CD4-positive, alpha-beta T cell treated with Interleukin-6 at 100 ng/mL for 8 hours (primary cell): ENCODE data around the gene ITCH.
"Not testable (repeated sequence)": the region's sequence is repeated elsewhere in the genome, so short reads cannot be mapped to it uniquely, and the experiment has no call there.

Experiments
- DNase-seq: peaks from one replicate; pipeline ENCODE4 v3.0.0-alpha.2; 2020; ENCODE audit warnings: mixed read lengths, low spot score

Gene ITCH

GRCh38 chr20:34414525-34414924, 51.5 kb downstream of the ITCH start:
- DNase-seq = not testable (repeated sequence)

GRCh38 chr20:34415079-34415478, 52.0 kb downstream of the ITCH start:
- no peak for DNase-seq

GRCh38 chr20:34420146-34420545, 57.1 kb downstream of the ITCH start:
- DNase-seq = no peak

DNA sequence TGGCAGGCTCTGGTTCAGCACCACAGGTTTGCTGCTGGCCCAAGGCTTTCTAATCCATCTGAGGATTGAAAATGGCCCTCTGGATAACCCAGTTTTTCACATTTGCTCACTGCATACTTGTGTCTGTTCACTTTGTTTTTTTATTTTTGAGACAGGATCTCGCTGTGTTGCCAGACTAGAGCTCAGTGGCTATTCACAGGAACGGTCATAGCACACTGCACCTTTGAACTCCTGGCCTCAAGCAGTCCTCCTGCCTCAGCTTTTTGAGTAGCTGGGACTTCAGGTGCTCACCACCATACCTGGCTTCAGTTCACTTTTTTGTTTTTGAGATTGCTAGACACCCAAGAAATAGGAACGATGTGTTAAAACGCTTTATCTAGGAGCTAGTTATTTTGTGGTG, 57.9 kb downstream of the ITCH start:
- DNase-seq = no peak

- DNase-seq = no peak
Observed at GRCh38 chr20:34421766-34422466, 58.8 kb downstream of the ITCH start.

GRCh38 chr20:34425032-34425690, 62.1 kb downstream of the ITCH start:
- not testable (repeated sequence) for DNase-seq

GRCh38 chr20:34426026-34426425, 63.0 kb downstream of the ITCH start:
- DNase-seq = no peak

DNA sequence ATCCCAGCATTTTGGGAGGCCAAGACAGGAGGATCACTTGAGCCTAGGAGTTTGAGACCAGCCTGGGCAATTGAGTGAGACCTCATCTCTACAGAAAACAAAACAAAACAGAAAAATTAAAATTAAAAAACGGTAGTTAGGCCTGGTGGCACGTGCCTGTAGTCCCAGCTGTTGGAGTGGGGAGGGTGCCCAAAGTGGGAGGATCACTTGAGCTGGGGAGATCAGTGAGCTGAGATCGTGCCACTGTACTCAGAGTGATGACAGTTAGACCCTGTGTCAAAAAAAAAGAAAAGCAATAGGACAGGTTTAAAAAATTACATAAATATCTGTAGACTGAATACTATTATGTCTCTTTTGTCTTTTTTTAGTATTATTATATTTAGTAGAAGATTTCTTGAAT, 64.3 kb downstream of the ITCH start:
- DNase-seq = no peak

DNA sequence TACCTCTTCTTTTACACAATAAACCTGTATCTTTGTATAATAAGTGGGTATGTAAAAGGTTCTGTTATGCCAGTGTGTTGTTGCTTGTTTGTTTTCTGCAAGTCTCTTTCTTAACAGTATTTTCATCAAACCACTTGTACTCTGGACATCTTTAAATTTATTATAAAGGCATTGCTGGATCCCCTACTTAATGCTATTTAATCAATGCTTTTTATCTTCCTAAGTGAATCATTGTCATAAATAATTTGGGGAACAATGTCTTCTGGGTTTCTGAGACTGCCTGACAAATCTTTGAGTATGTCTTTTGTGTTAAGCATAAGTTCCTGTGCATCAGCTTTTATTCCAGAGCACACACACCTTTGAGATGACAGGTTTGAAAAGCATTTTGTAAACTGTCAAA, 64.7 kb downstream of the ITCH start:
- DNase-seq = no peak

DNA sequence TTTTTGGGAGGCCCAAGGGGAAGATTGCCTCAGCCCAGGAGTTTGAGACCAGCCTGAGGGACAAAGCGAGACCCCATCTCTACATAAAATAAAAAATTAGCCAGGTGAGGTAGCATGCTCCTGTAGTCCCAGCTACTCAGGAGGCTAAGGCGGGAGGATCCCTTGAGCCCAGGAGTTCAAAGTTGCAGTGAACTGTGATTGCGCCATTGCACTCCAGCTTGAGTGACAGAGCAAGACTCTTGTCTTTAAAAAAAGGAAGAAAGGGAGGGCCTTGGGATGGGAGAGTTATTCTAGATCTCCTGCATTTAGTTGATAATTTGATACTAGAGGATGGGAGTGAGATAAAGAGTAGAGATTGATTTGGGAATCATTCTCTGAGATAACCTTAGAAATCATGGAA, 68.1 kb downstream of the ITCH start:
- no peak for DNase-seq

DNA sequence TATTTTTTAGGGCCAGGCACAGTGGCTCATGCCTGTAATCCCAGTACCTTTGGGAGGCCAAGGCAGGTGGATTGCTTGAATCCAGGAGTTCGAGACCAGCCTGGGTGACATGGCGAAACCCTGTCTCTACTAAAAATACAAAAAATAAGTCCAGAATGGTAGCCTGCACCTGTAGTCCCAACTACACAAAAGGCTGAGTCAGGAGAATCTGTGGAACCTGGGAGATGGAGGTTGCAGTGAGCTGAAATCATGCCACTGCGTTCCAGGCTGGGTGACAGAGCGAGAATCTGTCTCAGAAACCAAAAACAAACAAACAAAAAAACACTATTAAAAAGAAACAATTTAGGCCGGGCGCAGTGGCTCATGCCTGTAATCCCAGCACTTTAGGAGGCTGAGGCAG, 69.6 kb downstream of the ITCH start:
- not testable (repeated sequence) for DNase-seq

DNA sequence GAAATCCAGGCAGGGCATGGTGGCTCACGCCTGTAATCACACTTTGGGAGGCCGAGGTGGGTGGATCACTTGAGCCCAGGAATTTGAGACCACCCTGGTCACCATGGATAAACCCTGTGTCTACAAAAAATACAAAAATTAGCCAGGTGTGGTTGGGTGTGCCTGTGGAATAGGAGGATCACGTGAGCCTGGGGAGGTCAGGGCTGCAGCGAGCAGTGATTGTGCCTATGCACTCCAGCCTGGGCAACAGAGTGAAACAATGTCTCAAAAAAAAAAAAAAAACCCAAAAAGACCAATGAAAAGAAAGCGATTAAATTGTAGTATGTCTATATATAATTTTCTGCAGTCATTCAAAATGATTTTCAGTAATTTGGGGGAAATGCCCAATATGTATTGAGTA, 70.3 kb downstream of the ITCH start:
- DNase-seq = no peak

- no peak for DNase-seq
Observed at GRCh38 chr20:34435589-34435988, 72.5 kb downstream of the ITCH start.

- DNase-seq = no peak
Observed at GRCh38 chr20:34437330-34437986, 74.4 kb downstream of the ITCH start.

DNA sequence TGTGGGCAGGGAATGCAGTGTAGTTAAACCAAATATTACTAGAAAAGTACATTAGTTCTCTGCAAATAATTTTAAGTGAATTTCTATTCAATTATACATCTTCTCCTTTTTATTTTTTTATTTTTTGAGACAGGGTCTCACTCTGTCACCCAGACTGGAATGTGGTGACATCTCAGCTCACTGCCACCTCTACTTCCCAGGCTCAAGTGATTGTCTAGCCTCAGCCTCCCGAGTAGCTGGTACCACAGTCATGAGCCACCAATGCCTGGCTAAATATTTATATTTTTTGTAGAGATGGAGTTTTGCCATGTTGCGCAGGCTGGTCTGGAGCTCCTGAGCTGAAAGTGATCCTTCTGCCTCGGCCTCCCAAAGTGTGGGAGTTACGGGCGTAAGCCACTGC, 76.1 kb downstream of the ITCH start:
- DNase-seq = no peak

DNA sequence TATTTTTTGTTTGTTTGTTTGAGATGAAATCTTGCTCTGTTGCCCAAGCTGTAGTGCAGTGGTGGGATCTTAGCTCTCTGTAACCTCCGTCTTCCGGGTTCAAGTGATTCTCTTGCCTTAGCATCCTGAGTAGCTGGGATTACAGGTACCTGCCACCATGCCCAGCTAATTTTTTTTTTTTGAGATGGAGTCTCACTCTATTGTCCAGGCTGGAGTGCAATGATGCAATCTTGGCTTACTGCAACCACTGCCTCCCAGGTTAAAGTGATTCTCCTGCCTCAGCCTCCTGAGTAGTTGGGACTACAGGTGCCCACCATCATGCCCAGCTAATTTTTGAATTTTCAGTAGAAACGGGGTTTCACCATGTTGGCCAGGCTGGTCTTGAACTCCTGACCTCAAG, 78.3 kb downstream of the ITCH start:
- not testable (repeated sequence) for DNase-seq

DNA sequence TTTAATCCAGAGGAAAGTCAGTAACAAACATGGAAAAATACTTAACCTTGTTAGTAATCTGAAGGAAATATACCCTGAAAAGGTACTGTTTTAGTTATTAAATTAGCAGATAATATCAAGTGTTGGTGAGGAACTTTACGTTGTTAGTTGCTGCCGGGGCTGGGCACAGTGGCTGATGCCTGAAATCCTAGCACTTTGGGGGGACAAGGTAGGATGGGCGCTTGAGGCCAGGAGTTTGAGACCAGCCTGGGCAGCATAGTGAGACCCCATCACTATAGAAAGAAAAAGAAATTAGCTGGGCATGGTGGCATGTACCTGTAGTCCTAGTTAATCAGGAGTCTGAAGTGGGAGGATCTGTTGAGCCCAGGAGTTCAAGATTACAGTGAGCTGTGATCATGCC, 80.5 kb downstream of the ITCH start:
- no peak for DNase-seq

DNA sequence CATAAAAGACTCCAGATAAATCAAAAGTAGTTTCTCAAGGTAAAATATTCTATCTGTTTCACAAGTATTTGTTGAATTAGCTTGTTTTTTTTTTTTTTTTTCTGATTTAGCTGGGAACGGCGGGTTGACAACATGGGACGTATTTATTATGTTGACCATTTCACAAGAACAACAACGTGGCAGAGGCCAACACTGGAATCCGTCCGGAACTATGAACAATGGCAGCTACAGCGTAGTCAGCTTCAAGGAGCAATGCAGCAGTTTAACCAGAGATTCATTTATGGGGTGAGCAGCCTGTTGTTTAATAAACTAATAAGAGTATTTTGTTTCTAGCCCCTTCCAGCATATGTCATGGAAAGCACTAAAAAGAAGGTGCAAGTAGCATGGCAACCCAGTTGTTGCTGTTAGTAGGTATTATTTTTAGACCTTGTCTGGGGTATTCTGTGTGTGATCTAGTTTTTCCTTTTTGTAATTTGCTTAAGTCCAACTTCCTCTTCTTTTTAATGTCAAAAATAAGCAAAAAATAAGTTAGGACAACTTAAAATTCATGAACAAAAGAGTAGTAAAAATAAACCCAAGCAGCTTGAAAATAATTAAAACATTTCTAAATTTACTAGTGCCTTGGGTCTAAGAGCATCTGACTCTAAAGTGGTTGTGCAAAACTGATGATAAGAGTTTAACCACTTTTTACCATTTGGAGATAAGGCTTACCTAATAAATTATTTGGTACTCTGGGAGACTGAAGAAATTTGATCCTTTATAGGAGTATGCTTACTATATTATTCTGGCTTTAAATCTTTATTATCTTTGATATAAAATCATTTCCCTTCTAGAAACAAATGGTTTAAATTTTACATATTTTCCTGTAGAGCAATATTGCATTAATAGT, 82.3 kb downstream of the ITCH start:
- DNase-seq = no peak

GRCh38 chr20:34448517-34448916, 85.4 kb downstream of the ITCH start:
- no peak for DNase-seq

- no peak for DNase-seq
Observed at GRCh38 chr20:34449674-34450592, 86.9 kb downstream of the ITCH start.

DNA sequence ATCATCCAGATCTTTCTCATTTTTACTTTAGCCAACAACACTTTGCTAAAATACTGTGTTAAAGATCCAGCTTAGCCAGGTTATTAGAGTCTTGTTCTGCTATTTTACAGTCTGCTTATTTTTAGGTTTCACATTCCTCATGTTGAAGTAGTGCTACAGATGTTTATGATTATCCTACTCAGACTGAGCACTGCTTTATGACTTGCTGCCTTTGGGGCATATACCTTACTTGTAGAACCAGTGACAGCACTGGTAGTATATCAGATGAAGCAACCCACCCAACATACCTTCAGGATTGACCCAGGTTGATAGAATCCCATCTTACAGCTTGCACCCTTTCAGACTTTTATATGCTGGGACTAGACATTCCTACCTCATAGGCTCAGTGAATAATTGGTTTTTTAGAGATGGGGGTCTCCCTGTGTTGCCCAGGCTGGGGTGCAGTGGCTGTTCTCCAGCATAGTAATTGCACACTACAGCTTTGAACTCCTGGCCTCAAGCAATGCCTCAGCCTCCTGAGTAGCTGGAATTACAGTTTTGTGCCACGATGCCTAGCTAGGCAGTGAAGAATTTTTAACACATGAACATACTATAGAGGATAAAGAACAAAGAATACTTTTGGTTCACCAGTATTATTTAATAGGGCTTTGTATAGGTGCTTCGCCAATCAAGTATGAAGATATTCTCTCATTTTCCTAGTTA, 89.4 kb downstream of the ITCH start:
- no peak for DNase-seq
